Measurements from ENCODE around the gene AQP12B. TPM values are rescaled to one million over a fixed set of nuclear protein-coding genes. Genes with fewer than 3 reads are reported as not detected.

AQP12B gene
- total and polyA plus RNA-seq, 2 of the 13 experiments (the other 11 are each of a cell fraction or from before 2014, with no cell fraction given), result not detected

- TF ChIP-seq ZNF543 (CRISPR knock-in tag; IDR thresholded peaks at IDR 0.05), result peak; percentile 79
- TF ChIP-seq ZNF121 (CRISPR knock-in tag; IDR thresholded peaks at IDR 0.05), result peak; percentile 61
- TF ChIP-seq TEAD3 (CRISPR knock-in tag; optimal IDR thresholded peaks at IDR 0.05; ENCODE audit: borderline replicate concordance), result peak; percentile 66
- no peak for TF ChIP-seq JUNB (CRISPR knock-in tag; IDR thresholded peaks at IDR 0.05; ENCODE audit: borderline replicate concordance)
- TF ChIP-seq, protein P1, sequence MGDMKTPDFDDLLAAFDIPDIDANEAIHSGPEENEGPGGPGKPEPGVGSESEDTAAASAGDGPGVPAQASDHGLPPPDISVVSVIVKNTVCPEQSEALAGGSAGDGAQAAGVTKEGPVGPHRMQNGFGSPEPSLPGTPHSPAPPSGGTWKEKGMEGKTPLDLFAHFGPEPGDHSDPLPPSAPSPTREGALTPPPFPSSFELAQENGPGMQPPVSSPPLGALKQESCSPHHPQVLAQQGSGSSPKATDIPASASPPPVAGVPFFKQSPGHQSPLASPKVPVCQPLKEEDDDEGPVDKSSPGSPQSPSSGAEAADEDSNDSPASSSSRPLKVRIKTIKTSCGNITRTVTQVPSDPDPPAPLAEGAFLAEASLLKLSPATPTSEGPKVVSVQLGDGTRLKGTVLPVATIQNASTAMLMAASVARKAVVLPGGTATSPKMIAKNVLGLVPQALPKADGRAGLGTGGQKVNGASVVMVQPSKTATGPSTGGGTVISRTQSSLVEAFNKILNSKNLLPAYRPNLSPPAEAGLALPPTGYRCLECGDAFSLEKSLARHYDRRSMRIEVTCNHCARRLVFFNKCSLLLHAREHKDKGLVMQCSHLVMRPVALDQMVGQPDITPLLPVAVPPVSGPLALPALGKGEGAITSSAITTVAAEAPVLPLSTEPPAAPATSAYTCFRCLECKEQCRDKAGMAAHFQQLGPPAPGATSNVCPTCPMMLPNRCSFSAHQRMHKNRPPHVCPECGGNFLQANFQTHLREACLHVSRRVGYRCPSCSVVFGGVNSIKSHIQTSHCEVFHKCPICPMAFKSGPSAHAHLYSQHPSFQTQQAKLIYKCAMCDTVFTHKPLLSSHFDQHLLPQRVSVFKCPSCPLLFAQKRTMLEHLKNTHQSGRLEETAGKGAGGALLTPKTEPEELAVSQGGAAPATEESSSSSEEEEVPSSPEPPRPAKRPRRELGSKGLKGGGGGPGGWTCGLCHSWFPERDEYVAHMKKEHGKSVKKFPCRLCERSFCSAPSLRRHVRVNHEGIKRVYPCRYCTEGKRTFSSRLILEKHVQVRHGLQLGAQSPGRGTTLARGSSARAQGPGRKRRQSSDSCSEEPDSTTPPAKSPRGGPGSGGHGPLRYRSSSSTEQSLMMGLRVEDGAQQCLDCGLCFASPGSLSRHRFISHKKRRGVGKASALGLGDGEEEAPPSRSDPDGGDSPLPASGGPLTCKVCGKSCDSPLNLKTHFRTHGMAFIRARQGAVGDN (CRISPR knock-in tag; IDR thresholded peaks at IDR 0.05), result peak; percentile 100
- peak; percentile 30; the same call in 1 of the 2 replicates for TF ChIP-seq BCL3 (CRISPR knock-in tag; IDR thresholded peaks at IDR 0.05)
- 0 out of 2 replicates have a peak, but pooled peaks have one; percentile 44 for TF ChIP-seq ZNF768 (CRISPR knock-in tag; IDR thresholded peaks at IDR 0.05)
- TF ChIP-seq, protein P2, sequence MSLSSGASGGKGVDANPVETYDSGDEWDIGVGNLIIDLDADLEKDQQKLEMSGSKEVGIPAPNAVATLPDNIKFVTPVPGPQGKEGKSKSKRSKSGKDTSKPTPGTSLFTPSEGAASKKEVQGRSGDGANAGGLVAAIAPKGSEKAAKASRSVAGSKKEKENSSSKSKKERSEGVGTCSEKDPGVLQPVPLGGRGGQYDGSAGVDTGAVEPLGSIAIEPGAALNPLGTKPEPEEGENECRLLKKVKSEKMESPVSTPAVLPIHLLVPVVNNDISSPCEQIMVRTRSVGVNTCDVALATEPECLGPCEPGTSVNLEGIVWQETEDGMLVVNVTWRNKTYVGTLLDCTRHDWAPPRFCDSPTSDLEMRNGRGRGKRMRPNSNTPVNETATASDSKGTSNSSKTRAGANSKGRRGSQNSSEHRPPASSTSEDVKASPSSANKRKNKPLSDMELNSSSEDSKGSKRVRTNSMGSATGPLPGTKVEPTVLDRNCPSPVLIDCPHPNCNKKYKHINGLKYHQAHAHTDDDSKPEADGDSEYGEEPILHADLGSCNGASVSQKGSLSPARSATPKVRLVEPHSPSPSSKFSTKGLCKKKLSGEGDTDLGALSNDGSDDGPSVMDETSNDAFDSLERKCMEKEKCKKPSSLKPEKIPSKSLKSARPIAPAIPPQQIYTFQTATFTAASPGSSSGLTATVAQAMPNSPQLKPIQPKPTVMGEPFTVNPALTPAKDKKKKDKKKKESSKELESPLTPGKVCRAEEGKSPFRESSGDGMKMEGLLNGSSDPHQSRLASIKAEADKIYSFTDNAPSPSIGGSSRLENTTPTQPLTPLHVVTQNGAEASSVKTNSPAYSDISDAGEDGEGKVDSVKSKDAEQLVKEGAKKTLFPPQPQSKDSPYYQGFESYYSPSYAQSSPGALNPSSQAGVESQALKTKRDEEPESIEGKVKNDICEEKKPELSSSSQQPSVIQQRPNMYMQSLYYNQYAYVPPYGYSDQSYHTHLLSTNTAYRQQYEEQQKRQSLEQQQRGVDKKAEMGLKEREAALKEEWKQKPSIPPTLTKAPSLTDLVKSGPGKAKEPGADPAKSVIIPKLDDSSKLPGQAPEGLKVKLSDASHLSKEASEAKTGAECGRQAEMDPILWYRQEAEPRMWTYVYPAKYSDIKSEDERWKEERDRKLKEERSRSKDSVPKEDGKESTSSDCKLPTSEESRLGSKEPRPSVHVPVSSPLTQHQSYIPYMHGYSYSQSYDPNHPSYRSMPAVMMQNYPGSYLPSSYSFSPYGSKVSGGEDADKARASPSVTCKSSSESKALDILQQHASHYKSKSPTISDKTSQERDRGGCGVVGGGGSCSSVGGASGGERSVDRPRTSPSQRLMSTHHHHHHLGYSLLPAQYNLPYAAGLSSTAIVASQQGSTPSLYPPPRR (CRISPR knock-in tag; IDR thresholded peaks at IDR 0.05; ENCODE audit: borderline replicate concordance), result peak; percentile 78
- peak; percentile 65; the same call in 1 of the 2 replicates for TF ChIP-seq ZNF292 (CRISPR knock-in tag; IDR thresholded peaks at IDR 0.05; ENCODE audit: borderline replicate concordance, low read depth)
- TF ChIP-seq ZNF282 (IDR thresholded peaks at IDR 0.05; ENCODE audit: partially characterized antibody), result no peak
- peak; percentile 94 for TF ChIP-seq HDAC1 (CRISPR knock-in tag; IDR thresholded peaks at IDR 0.05)
- TF ChIP-seq, protein P3, sequence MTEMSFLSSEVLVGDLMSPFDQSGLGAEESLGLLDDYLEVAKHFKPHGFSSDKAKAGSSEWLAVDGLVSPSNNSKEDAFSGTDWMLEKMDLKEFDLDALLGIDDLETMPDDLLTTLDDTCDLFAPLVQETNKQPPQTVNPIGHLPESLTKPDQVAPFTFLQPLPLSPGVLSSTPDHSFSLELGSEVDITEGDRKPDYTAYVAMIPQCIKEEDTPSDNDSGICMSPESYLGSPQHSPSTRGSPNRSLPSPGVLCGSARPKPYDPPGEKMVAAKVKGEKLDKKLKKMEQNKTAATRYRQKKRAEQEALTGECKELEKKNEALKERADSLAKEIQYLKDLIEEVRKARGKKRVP (CRISPR knock-in tag; IDR thresholded peaks at IDR 0.05), result no peak
- TF ChIP-seq DR1 (CRISPR knock-in tag; IDR thresholded peaks at IDR 0.05), result peak; percentile 69; the same call in 1 of the 2 replicates
- no peak; the same call in 1 of the 2 replicates for TF ChIP-seq ATAD3A (CRISPR knock-in tag; IDR thresholded peaks at IDR 0.05)
- no peak for TF ChIP-seq SSRP1 (CRISPR knock-in tag; IDR thresholded peaks at IDR 0.05)
- no peak for TF ChIP-seq ZC3H13 (CRISPR knock-in tag; IDR thresholded peaks at IDR 0.05)
- peak; percentile 75 for TF ChIP-seq SKI (IDR thresholded peaks at IDR 0.05; ENCODE audit: partially characterized antibody)
- peak in 1 of 2 experiments; percentile 74; a peak in 2 of 4 replicates for TF ChIP-seq KLF16 (CRISPR knock-in tag; IDR thresholded peaks at IDR 0.05)
Measured at GRCh38 chr2:240626531-240627300, 56.0 kb downstream of the AQP12B start (continued).

All from HepG2 (cell line).